Neutrophil (primary cell): ENCODE results near the gene FERMT1.

Experiments used
- H3K27ac ChIP-seq: fragments of 200-600 bp; sonication (generic); 2 replicates; pipeline ENCODE4 v1.5.1; 2016; ENCODE audit warnings: mild to moderate bottlenecking, moderate library complexity
- H3K27me3 ChIP-seq: fragments of 200-600 bp; sonication (generic); 2 replicates; pipeline ENCODE4 v1.6.0; 2016; ENCODE audit warnings: mild to moderate bottlenecking
- H3K36me3 ChIP-seq: fragments of 200-600 bp; sonication (generic); 2 replicates; pipeline ENCODE4 v1.5.1; 2017
- H3K4me1 ChIP-seq, 2 experiments: fragments of 200-600 bp in 1 of 2; sonication (generic) in 1 of 2; 1 replicate in 1 of 2; 2 replicates in 1 of 2; pipeline versions ENCODE4 v1.5.1 to v1.6.1; 2013 to 2016; ENCODE audit warnings: low read depth in 1 of 2, low read length in 1 of 2, mild to moderate bottlenecking in 1 of 2, moderate library complexity in 1 of 2; ENCODE audit not compliant: control insufficient read depth in 1 of 2, insufficient read depth in 1 of 2
- H3K4me3 ChIP-seq, 2 experiments: fragments of 200-600 bp in 1 of 2; sonication (generic) in 1 of 2; 1 replicate in 1 of 2; 2 replicates in 1 of 2; pipeline ENCODE4 v1.5.1; 2013 to 2016; ENCODE audit warnings: low read depth in 1 of 2, low read length in 1 of 2, mild to moderate bottlenecking in 1 of 2, moderate library complexity in 1 of 2
- H3K9me3 ChIP-seq: fragments of 200-600 bp; sonication (generic); 2 replicates; pipeline ENCODE4 v1.5.1; 2016
- CTCF ChIP-seq: fragments of 200-600 bp; sonication (generic); IDR thresholded peaks from 2 replicates; pipeline ENCODE4 v1.5.1; 2016; ENCODE audit warnings: antibody characterized with exemption

The FERMT1 gene, protein sequence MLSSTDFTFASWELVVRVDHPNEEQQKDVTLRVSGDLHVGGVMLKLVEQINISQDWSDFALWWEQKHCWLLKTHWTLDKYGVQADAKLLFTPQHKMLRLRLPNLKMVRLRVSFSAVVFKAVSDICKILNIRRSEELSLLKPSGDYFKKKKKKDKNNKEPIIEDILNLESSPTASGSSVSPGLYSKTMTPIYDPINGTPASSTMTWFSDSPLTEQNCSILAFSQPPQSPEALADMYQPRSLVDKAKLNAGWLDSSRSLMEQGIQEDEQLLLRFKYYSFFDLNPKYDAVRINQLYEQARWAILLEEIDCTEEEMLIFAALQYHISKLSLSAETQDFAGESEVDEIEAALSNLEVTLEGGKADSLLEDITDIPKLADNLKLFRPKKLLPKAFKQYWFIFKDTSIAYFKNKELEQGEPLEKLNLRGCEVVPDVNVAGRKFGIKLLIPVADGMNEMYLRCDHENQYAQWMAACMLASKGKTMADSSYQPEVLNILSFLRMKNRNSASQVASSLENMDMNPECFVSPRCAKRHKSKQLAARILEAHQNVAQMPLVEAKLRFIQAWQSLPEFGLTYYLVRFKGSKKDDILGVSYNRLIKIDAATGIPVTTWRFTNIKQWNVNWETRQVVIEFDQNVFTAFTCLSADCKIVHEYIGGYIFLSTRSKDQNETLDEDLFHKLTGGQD

GRCh38 chr20:6122873-6123648 lies at the start of gene FERMT1:
Gene FERMT1 (minus strand): TSS chr20:6123030. CDS start chr20:6119554, 3,476 bp downstream.
- Histone ChIP-seq H3K27ac (no peak within 1 kb of the TSS), H3K36me3 (no peaks in the 10 kb centered on the region), H3K4me1 (peaks cover 9 to 11% of the 10 kb centered on the region in 2 experiments), H3K4me3 (no peak within 1 kb of the TSS), H3K9me3 (no peaks in the 10 kb centered on the region), H3K27me3 (peaks cover 88% of the 10 kb centered on the region)
- TF ChIP-seq CTCF, result no peak

- Histone ChIP-seq H3K27ac (no peak overlapping the region), H3K9me3 (no peaks in the 10 kb centered on the region), H3K27me3 (peaks cover 14% of the 10 kb centered on the region), H3K4me1 (no peaks in the 10 kb centered on the region), H3K36me3 (no peaks in the 10 kb centered on the region), H3K4me3 (no peak overlapping the region)
- TF ChIP-seq CTCF, result no peak
Observed at GRCh38 chr20:6169251-6169650, 46.4 kb upstream of the FERMT1 start.

GRCh38 chr20:6168204-6168603 lies 45.4 kb upstream of the FERMT1 start:
- H3K27me3 ChIP-seq, result peaks cover 17% of the 10 kb centered on the region
- no peaks in the 10 kb centered on the region for H3K4me1 ChIP-seq
- no peak overlapping the region for H3K27ac ChIP-seq
- no peaks in the 10 kb centered on the region for H3K9me3 ChIP-seq
- no peak overlapping the region for H3K4me3 ChIP-seq
- TF ChIP-seq CTCF, result no peak
- H3K36me3 ChIP-seq, result no peaks in the 10 kb centered on the region

- Histone ChIP-seq H3K4me1 (no peaks in the 10 kb centered on the region), H3K27ac (no peak overlapping the region), H3K9me3 (no peaks in the 10 kb centered on the region), H3K36me3 (no peaks in the 10 kb centered on the region), H3K27me3 (peaks cover 17% of the 10 kb centered on the region), H3K4me3 (no peak overlapping the region)
- no peak for TF ChIP-seq CTCF
Observed at GRCh38 chr20:6165346-6165745, 42.5 kb upstream of the FERMT1 start.

- H3K4me1 ChIP-seq, result no peaks in the 10 kb centered on the region
- H3K9me3 ChIP-seq, result no peaks in the 10 kb centered on the region
- no peak overlapping the region for H3K27ac ChIP-seq
- no peak overlapping the region for H3K4me3 ChIP-seq
- no peaks in the 10 kb centered on the region for H3K36me3 ChIP-seq
- peaks cover 17% of the 10 kb centered on the region for H3K27me3 ChIP-seq
- no peak for TF ChIP-seq CTCF
Observed at GRCh38 chr20:6164421-6165341, 41.9 kb upstream of the FERMT1 start.
